8988T (cell line): ENCODE data around the gene CHRD.
"Not testable (repeated sequence)": the region's sequence is repeated elsewhere in the genome, so short reads cannot be mapped to it uniquely, and the experiment has no call there.

Experiments used
- DNase-seq: peaks from one replicate; pipeline ENCODE4 v3.0.0; 2011

Gene CHRD

DNA sequence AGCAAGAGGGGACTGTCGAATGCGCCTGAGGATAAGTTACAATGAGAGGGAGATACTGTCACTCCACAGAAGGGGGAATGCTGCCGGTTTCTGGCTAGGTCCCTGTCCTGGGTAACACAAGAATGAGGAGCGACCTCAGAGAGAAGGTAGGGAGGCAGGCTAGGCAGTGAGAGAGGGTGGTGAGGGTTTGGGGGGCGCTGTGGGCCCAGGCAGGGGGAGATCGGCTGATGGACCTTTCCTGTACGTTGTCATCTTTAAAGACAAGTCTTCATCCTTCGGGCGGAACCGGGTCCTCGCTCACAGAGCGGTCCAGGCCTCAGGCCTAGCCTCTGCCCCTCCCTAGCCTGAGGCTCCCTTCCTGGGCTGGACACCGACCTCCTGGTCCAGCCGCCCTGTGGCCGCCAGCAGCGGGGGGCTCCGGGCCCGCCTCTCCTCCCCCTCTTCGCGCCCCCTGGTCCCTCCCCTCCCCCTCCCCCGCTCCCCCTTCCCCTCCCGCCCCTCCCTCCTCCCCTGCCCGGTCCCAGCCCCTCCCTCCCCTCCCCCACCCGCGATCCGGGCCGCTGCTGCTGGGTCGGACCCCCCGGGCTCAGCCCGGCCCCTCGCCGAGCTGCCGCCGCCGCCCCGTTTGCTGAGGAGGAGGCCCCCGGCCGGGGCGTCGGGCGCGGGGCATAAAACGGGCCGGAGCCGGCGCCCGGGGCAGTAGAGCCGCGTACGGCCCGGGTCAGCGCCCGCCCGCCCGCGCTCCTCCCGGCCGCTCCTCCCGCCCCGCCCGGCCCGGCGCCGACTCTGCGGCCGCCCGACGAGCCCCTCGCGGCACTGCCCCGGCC is at the start of gene CHRD:
TSS of gene CHRD (plus strand) at position 697 of the 827 bp plus-strand sequence. CDS start 265 bp downstream, outside the sequence.
- DNase-seq: no peak

DNA sequence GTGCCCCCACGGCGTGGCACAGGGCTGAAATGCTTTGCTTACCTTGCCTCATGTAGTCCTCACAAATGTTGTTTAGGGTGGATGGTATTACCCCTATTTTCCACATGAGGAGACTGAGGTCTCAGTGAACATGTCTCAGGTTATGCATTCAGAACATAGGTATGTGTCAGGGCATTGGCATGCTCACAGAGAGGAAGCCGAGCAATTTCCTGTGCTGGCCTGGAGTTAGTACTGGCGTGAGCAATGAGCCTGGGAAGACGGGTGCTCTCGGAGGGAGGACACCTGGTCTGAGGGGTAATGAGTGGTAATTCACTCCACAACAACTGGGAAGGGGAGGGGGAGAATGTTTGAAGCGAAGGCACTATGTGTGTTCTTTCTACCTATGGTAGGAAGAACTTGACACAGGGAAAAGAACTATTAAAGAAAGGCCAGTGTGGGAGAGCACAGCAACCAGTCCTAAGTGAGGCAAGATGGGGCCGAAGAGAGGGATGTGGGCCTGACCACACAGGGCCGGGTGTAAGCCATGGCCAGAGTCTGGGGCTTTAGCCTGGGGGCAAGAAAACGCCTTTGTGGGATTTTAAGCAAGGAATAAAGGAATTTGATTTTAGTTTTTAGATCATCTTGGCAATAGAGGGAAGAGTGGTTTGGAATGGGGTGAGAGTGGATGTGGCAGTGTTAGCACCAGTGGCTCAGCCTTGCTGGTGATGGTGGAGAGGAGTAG is 47.3 kb upstream of the CHRD start:
- no peak for DNase-seq

DNA sequence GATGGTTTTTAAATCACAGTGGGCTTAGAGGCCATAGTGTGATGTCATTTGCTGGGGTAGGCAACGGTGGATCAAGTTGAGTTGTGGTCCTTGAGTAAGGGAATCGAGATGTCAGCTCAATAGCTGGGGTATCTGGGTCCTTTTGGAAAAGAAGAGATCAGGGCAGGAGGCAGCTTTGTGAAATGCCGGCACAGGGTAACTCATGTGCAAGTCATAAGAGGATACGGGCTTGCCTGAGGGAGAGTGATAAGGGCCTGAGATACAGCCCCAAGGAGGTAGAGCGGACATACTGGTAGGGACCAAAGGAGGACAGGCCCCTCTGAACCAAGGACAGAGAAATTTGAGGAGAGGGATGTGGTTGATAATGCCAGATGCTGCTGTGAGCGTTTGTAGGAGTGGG is 46.7 kb upstream of the CHRD start:
- no peak for DNase-seq

DNA sequence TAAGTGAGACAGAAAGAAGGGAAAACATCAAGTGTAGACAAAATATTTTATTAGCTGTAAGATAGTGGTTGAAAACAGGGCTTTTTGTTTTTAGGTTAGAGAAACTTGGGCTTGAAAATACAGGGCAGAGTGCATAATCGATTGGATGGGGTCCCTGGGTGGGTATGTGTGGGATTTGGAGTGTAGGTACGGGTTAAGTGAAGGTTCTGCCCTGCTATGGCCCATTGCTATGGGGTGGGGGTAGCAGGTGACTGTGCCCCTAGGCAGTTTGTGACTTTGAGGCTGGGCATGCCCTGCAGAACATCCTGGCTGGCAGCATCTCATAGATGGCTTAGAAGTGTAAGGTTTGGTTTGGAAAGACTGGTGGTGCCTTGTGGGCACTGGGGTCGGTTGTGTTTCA is 46.2 kb upstream of the CHRD start:
- DNase-seq: no peak

DNA sequence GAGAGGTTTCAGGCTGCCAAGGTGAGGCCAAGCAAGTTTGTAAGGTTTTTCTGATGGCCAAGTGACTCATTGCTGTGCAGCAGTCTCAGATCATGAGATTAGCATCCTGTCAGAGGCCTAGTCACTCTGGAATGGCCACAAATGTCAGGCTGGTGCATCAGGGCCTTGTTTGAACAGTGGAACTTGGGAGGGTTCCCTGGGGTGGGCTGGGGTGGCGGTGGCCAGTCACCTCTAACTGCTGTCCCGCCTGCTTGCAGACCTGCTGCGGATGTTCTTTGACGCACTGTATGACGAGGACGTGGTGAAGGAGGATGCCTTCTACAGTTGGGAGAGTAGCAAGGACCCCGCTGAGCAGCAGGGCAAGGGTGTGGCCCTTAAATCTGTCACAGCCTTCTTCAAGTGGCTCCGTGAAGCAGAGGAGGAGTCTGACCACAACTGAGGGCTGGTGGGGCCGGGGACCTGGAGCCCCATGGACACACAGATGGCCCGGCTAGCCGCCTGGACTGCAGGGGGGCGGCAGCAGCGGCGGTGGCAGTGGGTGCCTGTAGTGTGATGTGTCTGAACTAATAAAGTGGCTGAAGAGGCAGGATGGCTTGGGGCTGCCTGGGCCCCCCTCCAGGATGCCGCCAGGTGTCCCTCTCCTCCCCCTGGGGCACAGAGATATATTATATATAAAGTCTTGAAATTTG is 45.2 kb upstream of the CHRD start:
- no peak for DNase-seq

DNA sequence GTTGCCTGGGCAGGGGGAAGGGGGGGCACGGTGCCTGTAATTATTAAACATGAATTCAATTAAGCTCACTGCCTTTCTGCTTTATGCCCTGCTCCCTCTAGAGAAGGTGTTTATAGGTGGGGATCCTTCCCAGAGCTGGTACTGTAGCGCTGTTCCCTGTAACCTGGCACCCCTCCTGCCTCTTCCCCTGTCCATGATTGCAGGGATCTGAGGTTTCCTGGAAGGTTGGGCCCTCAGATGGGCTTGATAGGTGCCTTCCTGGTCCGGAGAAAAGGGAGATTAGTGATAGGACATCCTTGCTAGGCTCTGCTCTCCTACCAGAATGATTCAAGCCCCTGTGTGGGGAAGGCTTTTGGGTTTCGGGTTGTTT is 44.6 kb upstream of the CHRD start:
- no peak for DNase-seq

DNA sequence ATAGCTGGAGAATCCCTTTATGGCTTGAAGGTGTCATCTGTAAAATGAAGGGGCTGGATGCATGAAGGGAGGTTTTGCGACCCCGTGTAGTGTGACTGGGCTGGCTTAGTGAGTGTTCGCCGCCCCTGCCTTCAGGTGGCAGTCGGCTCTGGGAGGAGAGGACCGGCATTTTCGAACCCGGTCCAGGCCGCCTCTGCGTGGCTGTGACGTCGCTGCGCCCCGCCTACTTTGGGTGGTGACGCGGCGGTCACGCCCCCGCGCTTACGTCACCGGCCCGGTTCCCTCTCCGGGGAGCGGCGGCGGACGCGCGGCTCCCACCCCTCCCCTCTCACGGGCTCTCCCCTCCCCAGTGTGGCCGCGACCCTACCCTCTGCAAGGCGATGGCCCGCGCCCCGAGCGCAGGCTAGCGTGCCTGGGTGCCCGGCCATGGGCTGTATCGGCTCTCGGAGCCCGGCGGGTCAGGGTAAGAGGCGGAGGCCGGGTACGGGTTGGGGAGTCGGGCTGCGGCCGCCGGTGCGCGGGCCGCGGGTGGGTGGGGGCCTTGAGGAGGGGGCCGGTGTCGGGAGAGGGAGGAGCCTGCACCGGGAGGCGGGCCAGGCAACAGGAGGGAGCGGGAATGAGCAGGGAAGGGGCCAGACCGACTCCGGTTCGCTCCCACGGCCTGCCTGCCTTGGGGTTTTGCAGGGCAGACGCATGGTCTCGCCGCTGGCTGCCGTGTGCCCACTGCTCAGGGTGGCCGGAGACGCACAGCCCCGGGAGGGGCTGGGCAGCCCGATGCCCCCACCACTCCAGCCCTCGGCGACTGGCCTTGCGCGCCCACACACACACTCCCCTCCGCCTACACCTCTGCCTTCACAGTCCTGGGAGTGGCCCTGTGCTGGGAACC is 44.0 kb upstream of the CHRD start:
- peak; percentile 93 for DNase-seq

DNA sequence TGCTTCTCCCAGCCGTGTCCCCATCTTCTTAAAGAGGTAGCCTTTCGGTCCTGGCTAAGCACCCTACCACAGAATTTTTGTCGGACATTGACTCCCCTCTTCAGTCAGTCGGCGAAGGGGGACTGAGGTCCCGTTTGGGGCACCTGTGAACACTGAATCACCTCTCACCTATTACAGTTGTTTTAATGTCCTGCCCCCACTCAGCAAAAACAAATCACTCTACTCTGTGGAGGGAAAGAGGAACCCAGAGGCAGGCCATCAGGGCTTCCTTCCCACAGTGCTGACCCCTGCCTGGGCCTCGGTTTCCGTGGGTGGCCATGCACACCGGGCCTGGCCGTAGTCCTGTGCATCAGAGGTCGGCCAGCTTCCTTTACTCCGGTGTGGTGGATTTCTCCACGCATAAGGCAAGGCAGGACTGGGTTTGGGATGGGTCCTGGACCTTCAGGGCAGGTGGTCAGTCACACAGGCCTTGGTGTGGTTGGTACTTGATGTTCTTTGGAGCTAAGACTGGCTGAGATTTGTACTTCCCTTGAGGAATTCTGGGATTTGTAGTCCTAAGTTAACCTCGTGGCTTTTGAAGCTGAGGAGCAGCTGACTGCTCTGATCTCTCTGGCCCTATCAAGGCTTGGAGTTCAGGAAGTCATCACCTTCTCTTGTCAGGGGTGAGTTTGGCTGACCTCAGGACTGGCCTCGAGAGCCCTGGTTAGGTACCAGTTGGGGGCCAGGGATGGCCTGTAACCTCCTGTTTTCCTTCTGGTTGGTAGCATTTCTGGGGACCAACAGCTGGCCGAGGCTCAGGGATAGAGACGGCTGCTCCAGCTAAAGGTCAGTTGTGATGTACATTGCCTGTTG is 43.1 kb upstream of the CHRD start:
- DNase-seq: peak; percentile 86

DNA sequence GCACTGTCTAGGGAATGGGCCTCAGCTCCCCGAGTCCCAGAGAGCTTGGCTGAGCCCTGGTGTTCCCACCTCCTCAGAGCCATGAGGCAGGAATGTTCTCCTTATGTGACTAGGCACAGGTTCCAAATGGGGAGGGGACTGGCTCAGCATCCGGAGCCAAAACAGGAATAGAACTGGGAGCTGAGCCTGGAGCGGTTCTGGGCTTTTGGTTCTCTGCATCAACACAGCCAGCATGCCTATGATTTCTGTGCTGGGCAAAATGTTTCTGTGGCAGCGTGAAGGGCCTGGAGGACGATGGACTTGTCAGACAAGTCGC is 42.5 kb upstream of the CHRD start, which contains the start of gene FAM131A:
TSS of gene FAM131A (plus strand) at position 202 of the 316 bp plus-strand sequence. CDS start at position 233, 31 bp downstream.
- DNase-seq: no peak

DNA sequence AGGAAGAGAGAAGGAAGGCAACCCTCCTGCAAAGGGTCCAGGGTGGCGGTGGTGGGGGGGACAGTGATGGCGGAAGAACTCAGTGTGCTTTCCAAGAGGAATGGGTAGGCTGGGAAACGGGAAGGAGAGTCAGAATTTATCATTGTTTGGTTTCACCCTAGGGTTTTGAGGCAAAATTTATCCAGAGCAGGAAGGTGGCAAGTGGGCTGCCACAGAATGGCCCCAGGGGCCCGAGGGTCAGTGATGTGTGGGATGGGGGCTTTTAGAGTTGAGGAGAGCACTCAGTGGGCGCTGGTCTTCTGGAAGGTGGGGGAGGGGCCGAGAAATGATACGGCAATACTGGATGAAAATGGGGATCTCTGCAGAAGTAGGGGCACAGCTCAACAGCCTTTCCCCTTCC is 41.9 kb upstream of the CHRD start:
- no peak for DNase-seq

DNA sequence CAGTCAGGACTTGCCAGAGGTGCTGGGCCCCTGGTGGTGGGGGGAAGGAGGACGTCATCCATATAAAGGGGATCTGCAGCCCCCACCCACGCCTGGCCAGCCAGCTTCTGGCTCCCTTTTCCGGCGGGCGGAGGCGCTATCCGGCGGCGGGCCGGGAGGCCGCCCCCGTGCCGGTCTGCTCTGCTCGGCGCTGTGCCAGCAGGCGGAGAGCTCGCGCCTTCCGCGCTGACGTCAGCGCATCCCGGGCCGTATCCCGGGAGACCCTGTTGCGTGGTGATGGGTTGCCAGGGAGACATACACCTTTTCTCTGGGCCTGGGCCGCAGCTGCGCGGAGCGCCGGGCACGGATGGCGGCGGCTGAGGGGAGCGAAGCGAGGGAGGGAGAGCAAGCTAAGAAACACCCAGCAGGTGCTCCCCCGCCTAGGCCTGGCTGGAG is 41.3 kb upstream of the CHRD start:
- no peak for DNase-seq

DNA sequence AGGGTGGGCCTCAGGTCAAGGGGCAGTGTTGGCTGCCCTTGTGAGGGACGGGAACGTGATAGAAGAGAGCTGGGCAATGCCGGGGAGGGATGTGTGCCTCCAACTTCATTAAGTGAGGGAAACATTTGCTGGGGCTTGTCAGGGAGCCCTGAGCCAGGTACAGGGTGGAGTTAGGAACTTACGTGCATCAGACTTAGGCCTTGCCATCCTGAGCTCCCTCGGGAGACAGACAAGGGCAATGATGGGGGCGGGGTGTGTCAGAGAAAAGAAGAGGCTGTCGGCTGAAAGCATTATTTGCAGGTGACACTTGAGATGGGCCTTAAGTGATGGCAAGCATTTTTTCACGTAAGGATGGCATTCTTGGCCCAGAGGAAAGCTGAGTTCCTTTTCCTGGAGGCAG is 40.9 kb upstream of the CHRD start:
- no peak for DNase-seq

DNA sequence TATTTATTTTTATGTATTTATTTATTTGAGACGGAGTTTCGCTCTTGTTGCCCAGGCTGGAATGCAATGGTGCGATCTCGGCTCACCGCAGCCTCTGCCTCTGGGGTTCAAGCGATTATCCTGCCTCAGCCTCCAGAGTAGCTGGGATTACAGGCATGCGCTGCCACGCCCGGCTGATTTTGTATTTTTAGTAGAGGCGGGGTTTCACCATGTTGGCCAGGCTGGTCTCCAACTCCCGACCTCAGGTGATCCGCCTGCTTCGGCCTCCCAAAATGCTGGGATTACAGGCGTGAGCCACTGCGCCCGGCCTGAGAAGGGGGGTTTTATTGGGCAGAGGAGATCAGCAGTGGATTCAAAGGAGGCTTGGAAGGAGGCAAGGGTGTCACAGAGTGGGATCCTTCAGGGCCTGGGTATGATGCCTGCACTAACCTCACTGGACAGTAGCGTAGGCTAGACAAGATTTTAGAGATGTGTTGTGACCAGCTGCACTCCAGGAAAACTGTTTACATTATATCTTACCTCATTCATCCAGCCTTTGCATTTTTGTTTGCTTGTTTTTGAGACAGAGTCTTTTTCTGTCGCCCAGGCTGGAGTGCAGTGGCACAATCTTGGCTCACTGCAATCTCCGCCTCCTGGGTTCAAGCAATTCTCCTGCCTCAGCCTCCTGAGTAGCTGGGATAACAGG is 40.3 kb upstream of the CHRD start:
- not testable (repeated sequence) for DNase-seq

DNA sequence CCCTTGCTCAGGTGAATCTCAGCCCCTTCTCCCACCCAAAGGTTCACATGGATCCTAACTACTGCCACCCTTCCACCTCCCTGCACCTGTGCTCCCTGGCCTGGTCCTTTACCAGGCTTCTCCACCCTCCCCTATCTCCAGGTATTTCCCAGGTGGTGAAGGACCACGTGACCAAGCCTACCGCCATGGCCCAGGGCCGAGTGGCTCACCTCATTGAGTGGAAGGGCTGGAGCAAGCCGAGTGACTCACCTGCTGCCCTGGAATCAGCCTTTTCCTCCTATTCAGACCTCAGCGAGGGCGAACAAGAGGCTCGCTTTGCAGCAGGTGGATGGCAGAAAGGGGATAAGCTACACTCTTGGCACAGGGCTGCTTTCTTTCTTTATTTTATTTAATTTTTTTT is 37.9 kb upstream of the CHRD start:
- no peak for DNase-seq

DNA sequence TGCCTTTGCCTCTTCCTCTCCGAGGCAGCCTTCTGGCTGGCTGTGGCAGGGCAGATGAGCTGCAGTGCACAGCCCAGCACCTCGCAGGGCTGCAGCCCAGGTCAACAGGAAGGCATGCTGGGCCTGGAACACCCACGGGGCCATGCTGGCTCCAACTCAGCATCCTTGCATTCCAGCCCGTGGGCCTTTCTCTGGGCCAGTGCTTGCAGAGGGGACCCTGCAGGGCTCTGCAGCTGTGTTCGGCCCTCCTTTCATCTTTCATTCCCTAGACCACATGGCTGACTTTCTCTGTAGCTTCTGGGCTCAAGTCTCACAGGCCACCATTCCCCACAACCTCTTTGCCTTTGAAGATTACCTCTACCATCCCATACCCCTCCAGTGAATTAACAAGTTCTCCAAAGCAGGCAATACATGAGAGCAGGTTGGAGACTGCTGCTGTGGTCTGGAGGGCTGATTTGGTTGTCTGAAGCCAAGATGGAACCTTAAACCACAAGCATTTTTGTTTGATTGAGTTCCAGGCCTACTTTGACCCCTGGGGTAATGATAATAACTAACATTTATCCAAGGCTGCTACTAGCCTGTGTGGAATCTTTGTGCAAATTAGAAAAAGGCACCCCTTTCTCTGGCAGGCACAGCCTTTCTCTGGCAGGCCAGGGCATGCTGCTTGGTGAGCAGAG is 36.5 kb upstream of the CHRD start:
- no peak for DNase-seq

DNA sequence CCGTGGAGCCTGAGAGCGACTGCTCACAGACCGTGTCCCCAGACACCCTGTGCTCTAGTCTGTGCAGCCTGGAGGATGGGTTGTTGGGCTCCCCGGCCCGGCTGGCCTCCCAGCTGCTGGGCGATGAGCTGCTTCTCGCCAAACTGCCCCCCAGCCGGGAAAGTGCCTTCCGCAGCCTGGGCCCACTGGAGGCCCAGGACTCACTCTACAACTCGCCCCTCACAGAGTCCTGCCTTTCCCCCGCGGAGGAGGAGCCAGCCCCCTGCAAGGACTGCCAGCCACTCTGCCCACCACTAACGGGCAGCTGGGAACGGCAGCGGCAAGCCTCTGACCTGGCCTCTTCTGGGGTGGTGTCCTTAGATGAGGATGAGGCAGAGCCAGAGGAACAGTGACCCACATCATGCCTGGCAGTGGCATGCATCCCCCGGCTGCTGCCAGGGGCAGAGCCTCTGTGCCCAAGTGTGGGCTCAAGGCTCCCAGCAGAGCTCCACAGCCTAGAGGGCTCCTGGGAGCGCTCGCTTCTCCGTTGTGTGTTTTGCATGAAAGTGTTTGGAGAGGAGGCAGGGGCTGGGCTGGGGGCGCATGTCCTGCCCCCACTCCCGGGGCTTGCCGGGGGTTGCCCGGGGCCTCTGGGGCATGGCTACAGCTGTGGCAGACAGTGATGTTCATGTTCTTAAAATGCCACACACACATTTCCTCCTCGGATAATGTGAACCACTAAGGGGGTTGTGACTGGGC is 35.1 kb upstream of the CHRD start:
- no peak for DNase-seq

DNA sequence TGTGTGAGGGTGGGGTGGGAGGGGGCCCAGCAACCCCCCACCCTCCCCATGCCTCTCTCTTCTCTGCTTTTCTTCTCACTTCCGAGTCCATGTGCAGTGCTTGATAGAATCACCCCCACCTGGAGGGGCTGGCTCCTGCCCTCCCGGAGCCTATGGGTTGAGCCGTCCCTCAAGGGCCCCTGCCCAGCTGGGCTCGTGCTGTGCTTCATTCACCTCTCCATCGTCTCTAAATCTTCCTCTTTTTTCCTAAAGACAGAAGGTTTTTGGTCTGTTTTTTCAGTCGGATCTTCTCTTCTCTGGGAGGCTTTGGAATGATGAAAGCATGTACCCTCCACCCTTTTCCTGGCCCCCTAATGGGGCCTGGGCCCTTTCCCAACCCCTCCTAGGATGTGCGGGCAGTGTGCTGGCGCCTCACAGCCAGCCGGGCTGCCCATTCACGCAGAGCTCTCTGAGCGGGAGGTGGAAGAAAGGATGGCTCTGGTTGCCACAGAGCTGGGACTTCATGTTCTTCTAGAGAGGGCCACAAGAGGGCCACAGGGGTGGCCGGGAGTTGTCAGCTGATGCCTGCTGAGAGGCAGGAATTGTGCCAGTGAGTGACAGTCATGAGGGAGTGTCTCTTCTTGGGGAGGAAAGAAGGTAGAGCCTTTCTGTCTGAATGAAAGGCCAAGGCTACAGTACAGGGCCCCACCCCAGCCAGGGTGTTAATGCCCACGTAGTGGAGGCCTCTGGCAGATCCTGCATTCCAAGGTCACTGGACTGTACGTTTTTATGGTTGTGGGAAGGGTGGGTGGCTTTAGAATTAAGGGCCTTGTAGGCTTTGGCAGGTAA is 34.3 kb upstream of the CHRD start:
- DNase-seq: peak; percentile 96

DNA sequence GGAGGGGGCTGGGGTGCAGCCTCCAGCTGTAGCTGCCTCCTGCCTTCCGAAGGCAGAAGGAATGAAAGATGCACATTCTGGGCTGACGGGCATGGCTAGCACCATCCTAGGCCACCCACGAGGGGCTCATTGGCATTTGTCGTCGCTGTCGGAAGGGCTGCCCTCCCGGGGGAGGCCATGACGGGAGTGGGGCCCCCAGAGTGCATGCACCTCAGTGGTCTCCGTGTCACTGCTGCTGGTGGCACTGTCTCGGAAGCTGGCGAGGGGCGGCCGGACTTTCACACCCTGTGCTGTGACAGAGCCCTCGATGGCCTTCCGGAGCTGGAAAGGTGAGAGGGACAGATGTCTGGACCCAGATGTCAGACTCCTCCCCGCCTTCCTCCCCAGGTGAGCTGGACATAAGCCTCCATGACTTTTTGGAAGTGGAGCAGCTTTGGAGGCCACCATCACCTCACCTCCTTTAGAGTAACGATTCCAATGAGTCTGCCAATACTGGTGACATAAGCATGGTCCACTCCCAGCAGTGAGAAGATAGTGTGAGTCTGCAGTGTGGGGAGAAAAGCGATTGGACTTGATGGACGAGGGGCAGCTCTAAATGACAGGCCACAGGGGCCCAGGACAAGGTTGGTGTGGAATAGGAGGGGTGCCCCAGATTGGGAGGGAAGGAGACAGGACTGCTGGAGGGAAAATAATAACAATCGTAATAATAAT is 33.2 kb upstream of the CHRD start:
- no peak for DNase-seq
